GM19438 (cell line): ENCODE measurements around the gene RAET1G.

Source experiments
- ATAC-seq: cut with Tn5 transposase; IDR thresholded peaks from one replicate; pipeline ENCODE4 v1.9.1; 2021; ENCODE audit warnings: low read depth; ENCODE audit not compliant: unreplicated experiment

RAET1G gene

DNA sequence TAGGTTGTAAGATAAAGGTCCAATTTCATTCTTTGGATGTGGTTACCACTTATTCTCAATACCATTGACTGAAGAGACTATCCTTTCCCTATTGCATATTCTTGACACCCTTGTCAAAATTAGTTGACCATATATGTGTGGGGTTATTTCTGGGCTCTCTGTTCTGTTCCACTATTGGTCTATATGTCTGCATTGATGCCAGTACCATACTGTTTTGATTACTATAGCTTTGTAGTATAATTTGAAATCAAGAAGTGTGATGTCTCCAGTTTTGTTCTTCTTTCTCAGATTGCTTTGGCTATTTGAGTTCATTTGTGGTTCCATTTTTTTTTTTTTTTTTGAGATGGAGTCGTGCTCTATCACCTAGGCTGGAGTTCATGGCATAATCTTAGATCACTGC lies 50.7 kb downstream of the RAET1G start:
- no peak for ATAC-seq

DNA sequence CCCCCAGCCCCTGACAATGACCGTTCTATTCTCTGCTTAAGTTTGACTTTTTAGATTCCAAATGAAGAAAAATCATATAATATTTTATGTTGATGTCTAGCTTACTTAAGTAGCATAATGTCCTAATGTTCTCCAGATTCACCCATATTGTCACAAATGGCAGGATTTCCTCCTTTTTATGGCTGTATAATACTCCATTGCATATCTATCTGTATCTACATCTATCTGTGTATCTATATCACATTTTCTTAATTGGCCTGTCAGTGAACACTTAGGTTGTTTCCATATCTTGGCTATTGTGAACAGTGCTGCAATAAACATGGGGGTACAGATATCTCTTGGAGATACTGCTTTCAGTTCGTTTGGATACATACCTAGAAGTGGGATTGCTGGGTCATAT lies 51.7 kb downstream of the RAET1G start:
- ATAC-seq, result no peak

GRCh38 chr6:149869275-149869892 lies 53.5 kb downstream of the RAET1G start:
- ATAC-seq, result no peak

- no peak for ATAC-seq
Measured at GRCh38 chr6:149867876-149868640, 54.9 kb downstream of the RAET1G start.
